HG02571 (cell line): ENCODE data around the gene DCAF6.
"Not testable (repeated sequence)": the region's sequence is repeated elsewhere in the genome, so short reads cannot be mapped to it uniquely, and the experiment has no call there.

Source experiments
- ATAC-seq: cut with Tn5 transposase; IDR thresholded peaks from one replicate; pipeline ENCODE4 v1.9.1; 2021; ENCODE audit warnings: mild to moderate bottlenecking, moderate library complexity; ENCODE audit not compliant: unreplicated experiment

The DCAF6 gene

GRCh38 chr1:167923324-167924056 lies 13.0 kb upstream of the DCAF6 start:
- ATAC-seq: no peak

DNA sequence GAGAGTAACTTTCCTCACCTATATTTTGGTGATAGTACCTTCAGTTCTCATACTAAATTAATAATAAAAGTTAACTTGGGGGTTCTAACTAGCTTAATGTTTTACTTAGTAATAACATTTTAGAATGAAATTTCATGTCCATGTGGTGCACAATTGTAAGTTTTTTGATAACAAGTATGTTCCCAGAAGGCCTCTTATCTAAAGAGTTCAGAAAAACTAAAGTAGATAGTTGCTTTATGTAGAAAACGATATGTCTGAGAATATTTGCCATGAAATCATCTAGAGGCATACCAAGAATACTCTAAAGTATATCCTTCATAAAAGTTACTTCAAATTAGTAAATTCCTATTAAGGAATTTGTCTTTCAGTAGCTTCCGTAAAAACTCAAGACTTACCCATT lies 12.4 kb upstream of the DCAF6 start:
- no peak for ATAC-seq

DNA sequence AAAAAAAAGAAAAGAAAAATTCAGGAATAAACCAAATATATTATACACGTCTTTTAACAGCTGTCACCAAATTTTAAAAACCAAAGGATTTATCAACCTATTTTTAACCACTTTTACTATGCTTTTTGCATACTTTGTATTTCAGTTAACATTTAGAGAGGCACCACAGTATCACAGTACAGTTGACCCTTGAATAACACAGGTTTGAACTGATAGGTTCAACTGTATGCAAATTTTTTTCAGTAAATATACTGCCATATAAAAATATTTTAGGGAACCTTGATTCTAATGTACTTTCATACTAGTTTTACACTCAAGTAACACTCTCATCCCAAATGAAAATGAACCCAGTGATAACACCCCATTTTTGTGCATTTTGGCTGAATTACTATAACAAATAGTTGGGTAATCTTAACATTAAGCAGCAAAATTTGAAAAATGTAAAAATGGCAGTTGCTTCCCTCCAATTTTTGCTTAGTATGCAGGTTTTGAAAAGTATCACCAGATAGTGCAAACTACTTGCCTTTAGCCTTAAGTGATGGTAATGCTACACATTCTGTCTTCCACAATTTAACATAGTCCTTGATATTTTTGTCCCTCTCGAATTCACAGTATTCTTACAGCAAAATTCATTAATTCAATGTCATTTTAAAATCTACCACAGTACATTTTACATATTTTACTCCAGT lies 11.8 kb upstream of the DCAF6 start:
- ATAC-seq: no peak

- ATAC-seq: no peak
Observed at GRCh38 chr1:167926486-167926997, 9.9 kb upstream of the DCAF6 start.

DNA sequence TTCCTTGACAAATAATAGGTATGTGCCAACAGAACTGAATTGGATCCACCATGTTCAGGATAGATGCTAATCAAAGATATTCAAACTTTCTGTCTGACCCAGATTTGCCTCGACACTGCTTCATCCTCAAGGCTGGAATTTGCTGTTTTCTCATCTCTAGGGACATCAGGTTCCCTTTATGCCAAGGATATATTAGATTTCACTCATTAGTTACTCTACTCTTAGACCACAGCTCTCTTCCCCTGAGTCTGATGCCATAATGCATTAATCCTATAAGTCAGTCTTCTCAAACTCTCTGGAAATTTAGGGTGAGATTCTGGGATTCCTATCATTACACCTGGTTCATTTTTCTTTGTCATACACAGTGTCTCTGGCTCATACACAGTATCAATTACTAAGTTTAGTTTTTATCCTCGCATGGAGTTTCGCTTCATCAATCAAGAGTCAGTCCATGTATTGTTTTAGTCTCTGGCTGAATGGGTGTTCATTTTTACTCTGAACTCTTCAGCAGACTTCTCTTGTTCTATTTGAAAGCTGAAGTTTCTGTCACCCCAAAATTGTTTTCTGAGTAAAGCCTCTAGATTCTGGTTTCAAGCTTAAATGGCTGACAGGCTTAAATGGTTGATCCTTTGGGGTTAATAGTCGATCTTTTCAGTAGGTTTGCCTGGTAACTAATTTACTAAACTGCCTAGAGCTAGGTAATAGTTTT lies 9.3 kb upstream of the DCAF6 start:
- ATAC-seq: no peak

GRCh38 chr1:167928457-167928852 lies 8.0 kb upstream of the DCAF6 start:
- no peak for ATAC-seq

DNA sequence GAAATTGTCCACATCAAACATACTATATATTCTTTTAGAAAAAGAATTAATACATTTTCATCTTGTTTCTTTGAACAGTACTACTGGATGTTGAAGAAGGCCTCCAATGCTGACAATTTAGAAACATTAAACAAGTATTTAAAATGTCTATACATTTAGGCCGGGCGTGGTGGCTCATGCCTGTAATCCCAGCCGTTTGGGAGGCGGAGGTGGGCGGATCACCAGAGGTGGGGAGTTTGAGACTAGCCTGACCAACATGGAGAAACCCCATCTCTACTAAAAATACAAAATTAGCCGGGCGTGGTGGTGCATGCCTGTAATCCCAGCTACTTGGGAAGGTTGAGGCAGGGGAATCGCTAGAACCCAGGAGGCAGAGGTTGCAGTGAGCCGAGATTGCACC lies 7.6 kb upstream of the DCAF6 start:
- not testable (repeated sequence) for ATAC-seq

- ATAC-seq: no peak
Observed at GRCh38 chr1:167929725-167930124, 6.8 kb upstream of the DCAF6 start.

- ATAC-seq: no peak
Observed at GRCh38 chr1:167933788-167934187, 2.7 kb upstream of the DCAF6 start.

DNA sequence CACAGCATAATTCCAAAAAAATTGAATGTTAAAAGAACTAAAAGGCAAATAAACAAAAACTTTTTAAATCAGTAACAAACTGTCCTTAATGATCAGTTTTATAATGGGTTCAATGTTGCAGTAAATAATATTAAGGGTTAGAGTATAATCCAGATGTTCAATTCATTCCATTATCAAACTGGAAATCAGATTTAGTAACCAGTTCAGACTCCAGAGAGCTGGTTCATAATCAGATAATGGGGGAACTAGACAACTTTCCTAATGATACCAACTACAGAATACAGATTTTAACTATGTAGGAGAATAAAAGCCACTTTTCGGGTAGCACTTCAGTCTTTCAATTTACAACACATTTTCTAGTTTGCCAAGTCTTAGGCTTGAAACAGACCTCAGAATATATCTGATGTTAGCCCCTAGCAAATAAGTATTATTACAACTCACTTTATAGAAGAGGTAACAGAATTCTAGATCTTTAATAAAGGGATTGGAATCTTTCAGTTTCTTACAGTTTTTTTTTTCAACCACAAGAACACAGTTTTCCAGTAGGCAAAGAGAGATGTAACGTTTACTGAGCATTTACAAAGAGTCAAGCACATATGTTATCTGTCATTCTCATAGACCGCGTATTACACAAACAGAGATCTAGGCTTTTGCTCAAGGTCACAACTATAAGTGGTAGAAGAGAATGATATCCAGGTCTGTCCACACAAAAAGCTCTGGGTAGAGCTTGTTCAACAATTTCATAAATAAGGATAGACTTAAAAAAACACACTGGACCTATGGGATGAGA lies 1.9 kb upstream of the DCAF6 start:
- ATAC-seq: no peak

- ATAC-seq: peak; percentile 6
Observed at GRCh38 chr1:167935216-167936067, 1.0 kb upstream of the DCAF6 start.

DNA sequence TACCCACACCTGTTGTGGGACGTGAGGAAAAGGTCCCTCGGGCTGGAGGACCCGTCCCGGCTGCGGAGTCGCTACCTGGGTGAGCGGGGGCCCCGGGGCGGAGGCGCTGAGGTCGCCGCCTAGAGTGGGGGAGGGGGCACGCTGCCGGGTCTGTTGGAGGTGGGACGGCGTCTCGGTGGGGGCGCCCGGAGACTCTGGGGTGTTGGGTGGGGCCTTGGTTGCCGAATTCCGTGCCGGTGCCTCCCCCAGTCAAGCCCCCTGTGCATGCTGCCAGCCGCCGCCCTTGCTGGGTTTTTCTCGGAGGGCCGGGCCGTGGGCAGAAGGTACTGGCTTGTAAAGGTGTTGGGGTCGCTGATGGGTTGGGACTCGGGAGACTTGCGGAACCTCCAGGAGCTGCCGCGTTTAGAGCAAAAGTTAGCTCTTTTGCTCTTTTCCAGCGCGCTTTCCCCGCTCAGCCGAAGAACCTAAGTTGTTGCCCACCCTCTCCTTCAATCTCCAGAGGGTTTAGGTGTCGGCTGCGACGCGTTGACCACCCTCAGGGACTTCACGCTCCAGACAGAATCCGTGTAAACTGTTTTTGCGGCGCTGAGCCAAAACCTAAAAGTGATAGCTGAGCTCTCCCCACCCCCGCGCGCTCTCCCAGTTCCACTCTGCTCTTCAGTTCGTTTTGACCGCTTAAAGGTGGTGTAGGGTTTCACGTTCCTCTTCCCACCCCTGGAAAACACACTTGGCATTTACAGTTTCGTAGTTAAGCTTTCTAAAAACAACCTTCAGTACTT lies 636 bp downstream of the DCAF6 start, which contains the start of gene MPC2:
TSS of gene MPC2 (minus strand) at position 143 of the 779 bp plus-strand sequence. CDS start 1,231 bp downstream, outside the sequence.
- ATAC-seq: peak; percentile 6

- no peak for ATAC-seq
Observed at GRCh38 chr1:167937709-167938010, 1.2 kb downstream of the DCAF6 start.

DNA sequence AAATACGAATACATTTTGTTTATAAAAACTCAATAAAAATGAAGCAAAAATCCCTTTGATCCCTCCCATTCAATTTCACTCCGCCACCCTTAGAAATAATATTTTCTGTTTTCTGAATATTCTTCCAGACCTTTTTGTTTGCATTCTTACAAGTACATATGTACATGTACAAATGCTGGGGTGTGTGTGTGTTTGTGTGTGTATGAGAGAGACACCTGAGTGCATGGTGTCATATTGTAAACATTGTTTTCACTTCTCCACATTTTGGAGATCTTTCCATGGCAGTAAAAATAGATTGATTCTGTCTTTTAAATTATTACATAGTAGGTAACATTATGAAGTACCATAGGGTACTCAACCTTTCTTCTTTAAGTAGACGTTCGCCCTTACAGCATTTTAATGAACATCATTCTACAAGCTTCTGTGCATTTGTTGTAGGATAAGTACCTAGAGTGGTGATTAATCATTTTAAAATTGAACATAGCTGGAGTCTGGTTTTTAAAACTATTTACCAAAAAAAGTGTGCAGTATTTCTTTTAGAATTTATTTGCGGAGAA lies 1.7 kb downstream of the DCAF6 start:
- no peak for ATAC-seq

- ATAC-seq: no peak
Observed at GRCh38 chr1:167940264-167940663, 3.8 kb downstream of the DCAF6 start.

- no peak for ATAC-seq
Observed at GRCh38 chr1:167943541-167943940, 7.1 kb downstream of the DCAF6 start.

GRCh38 chr1:167947733-167948132 lies 11.2 kb downstream of the DCAF6 start:
- no peak for ATAC-seq

GRCh38 chr1:167949785-167950184 lies 13.3 kb downstream of the DCAF6 start:
- no peak for ATAC-seq

DNA sequence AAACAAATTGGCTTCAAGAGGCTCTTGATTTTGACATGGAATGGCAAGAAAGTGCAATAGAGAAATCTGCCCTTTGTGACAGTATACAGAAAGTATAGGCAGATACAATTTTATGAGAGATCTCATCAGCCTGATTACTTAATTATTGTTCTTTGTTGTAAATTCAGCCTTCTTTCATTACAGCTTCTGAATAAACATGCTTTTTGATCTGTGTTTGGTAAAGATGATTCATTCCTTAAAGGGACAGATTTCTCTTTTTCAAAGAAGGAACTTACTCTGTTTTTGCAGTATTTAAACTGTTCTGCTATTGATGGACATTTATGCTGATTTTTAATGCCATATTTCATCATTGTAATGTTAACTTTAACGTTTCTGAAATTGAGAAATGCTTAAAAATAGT lies 14.1 kb downstream of the DCAF6 start:
- ATAC-seq: no peak
